ENCODE results near the gene COL27A1.

Gene COL27A1

DNA sequence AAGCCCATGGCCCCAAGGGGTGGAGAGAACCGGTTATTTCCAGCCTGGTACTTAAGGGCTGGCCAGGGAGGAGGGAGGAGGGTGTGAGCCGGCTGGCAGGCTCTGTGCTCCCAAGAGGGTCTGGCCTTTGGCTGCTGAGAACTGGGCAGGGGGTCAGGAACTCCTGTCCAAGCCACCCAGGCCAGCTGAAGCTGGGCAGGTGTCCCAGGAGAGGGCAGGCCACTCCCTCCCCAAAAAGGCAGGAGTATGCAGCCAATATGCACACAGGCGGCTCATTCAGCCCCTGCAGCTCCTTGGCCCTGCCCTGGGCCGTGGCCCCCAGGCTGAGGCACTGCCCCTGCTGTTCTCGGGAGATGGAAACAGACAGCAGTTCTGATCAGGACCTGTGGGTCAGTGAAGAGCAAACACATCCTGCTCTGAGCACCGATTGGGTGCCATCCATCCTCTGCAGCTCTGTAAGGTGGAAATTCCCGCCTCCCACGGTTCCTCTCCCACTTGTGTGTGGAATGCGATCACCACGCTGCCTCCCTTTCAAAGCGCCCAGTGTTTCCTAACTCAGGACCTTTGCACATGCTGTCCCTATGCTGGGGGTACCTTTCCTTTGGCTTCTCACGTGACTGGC, 39.1 kb upstream of the COL27A1 start:
- no peak overlapping the region for H3K27ac ChIP-seq (replicated peaks)
- H3K4me3 ChIP-seq (replicated peaks; ENCODE audit: insufficient read depth, low read length), result no peak overlapping the region
- TF ChIP-seq, protein P1, sequence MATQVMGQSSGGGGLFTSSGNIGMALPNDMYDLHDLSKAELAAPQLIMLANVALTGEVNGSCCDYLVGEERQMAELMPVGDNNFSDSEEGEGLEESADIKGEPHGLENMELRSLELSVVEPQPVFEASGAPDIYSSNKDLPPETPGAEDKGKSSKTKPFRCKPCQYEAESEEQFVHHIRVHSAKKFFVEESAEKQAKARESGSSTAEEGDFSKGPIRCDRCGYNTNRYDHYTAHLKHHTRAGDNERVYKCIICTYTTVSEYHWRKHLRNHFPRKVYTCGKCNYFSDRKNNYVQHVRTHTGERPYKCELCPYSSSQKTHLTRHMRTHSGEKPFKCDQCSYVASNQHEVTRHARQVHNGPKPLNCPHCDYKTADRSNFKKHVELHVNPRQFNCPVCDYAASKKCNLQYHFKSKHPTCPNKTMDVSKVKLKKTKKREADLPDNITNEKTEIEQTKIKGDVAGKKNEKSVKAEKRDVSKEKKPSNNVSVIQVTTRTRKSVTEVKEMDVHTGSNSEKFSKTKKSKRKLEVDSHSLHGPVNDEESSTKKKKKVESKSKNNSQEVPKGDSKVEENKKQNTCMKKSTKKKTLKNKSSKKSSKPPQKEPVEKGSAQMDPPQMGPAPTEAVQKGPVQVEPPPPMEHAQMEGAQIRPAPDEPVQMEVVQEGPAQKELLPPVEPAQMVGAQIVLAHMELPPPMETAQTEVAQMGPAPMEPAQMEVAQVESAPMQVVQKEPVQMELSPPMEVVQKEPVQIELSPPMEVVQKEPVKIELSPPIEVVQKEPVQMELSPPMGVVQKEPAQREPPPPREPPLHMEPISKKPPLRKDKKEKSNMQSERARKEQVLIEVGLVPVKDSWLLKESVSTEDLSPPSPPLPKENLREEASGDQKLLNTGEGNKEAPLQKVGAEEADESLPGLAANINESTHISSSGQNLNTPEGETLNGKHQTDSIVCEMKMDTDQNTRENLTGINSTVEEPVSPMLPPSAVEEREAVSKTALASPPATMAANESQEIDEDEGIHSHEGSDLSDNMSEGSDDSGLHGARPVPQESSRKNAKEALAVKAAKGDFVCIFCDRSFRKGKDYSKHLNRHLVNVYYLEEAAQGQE (IDR thresholded peaks at IDR 0.05; ENCODE audit: insufficient replicate concordance, low read depth), result no peak
- TF ChIP-seq, protein P2, sequence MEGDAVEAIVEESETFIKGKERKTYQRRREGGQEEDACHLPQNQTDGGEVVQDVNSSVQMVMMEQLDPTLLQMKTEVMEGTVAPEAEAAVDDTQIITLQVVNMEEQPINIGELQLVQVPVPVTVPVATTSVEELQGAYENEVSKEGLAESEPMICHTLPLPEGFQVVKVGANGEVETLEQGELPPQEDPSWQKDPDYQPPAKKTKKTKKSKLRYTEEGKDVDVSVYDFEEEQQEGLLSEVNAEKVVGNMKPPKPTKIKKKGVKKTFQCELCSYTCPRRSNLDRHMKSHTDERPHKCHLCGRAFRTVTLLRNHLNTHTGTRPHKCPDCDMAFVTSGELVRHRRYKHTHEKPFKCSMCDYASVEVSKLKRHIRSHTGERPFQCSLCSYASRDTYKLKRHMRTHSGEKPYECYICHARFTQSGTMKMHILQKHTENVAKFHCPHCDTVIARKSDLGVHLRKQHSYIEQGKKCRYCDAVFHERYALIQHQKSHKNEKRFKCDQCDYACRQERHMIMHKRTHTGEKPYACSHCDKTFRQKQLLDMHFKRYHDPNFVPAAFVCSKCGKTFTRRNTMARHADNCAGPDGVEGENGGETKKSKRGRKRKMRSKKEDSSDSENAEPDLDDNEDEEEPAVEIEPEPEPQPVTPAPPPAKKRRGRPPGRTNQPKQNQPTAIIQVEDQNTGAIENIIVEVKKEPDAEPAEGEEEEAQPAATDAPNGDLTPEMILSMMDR (IDR thresholded peaks at IDR 0.05; ENCODE audit: insufficient read depth, low read length), result no peak
- TF ChIP-seq GABPA (IDR thresholded peaks at IDR 0.05; ENCODE audit: low read depth) (no peak), SPI1 (IDR thresholded peaks at IDR 0.05; ENCODE audit: borderline replicate concordance, low read depth) (no peak), POLR2AphosphoS5 (IDR thresholded peaks at IDR 0.05; ENCODE audit: low read depth) (no peak)
- peaks cover 2% of the 10 kb centered on the region for H3K27me3 ChIP-seq (ENCODE audit: insufficient read depth, poor library complexity, severe bottlenecking)
- no peak for DNase-seq (ENCODE audit: low read depth in 1 of 2, low spot score in 1 of 2)

DNA sequence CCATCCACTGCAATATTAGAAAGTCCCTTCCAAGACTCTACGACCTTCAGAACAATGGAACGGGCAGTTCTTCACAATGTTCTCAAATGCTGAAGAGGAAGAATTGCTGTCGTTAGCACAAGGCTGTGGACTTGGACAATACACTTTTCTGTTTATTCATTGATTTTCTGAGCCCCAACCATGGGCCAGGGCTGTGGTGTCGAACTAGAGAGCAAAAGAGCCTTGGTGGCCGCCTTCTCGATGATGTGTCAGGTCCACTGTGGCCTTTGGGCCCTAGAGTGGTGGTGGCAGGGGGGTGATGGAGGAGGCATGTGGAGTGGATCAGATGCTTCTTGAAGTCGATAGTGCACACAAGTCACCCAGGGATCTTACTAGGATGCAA, 37.7 kb upstream of the COL27A1 start:
- no peak for DNase-seq (ENCODE audit: low read depth in 1 of 2, low spot score in 1 of 2)
- Histone ChIP-seq H3K27ac (replicated peaks) (no peak overlapping the region), H3K27me3 (ENCODE audit: insufficient read depth, poor library complexity, severe bottlenecking) (peaks cover 2% of the 10 kb centered on the region), H3K4me3 (replicated peaks; ENCODE audit: insufficient read depth, low read length) (no peak overlapping the region)
- TF ChIP-seq GABPA (IDR thresholded peaks at IDR 0.05; ENCODE audit: low read depth), result no peak
- TF ChIP-seq SPI1 (IDR thresholded peaks at IDR 0.05; ENCODE audit: borderline replicate concordance, low read depth), result no peak
- no peak for TF ChIP-seq POLR2AphosphoS5 (IDR thresholded peaks at IDR 0.05; ENCODE audit: low read depth)
- TF ChIP-seq, protein P2 (IDR thresholded peaks at IDR 0.05; ENCODE audit: insufficient read depth, low read length), result no peak
- TF ChIP-seq, protein P1 (IDR thresholded peaks at IDR 0.05; ENCODE audit: insufficient replicate concordance, low read depth), result no peak

DNA sequence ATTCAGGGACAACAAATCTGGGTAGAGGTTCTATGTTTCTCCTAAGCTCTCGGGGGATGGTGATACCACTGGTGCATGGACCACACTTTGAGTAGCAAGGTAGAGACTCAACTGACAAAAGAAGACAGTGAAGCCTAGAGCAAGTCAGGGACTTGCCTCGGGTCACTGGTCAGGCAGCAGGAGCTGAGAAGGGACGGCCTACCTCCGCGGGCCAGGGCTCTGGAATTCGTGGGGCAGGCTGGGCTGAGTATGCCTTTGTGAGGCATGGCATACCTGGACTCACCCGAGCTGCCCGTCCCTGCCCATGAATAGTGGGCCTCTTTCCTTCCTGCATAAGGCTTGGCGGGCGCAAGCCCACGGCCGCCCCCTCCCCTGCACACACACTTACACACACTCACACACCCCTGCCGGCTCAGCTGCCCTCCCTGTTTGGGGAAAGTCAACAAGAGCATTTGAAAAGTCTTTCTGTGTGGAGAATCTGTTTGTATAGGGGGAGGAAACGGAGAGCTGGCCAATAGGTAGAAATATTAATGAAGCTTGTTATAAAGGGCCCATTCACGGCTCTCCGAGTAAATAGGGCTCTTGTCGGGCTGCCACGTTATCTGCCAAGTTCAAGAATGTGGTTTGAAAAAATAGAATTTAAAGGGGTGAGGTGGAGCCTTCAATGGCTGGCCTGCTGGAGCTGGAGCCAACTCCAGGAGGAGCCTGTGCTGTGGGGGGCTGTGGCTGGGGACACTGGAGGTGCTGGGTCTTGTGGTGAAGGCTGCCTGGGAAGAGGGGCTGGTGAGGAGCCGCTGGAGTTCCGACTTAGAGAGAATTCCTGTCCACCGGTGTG, 37.1 kb upstream of the COL27A1 start:
- no peak overlapping the region for H3K4me3 ChIP-seq (replicated peaks; ENCODE audit: insufficient read depth, low read length)
- H3K27ac ChIP-seq (replicated peaks), result no peak overlapping the region
- peaks cover 2% of the 10 kb centered on the region for H3K27me3 ChIP-seq (ENCODE audit: insufficient read depth, poor library complexity, severe bottlenecking)
- DNase-seq (ENCODE audit: low read depth in 1 of 2, low spot score in 1 of 2), result no peak
- TF ChIP-seq SPI1 (IDR thresholded peaks at IDR 0.05; ENCODE audit: borderline replicate concordance, low read depth) (no peak), POLR2AphosphoS5 (IDR thresholded peaks at IDR 0.05; ENCODE audit: low read depth) (no peak), GABPA (IDR thresholded peaks at IDR 0.05; ENCODE audit: low read depth) (no peak)
- TF ChIP-seq, protein P1 (IDR thresholded peaks at IDR 0.05; ENCODE audit: insufficient replicate concordance, low read depth), result no peak
- TF ChIP-seq, protein P2 (IDR thresholded peaks at IDR 0.05; ENCODE audit: insufficient read depth, low read length), result no peak
